ENCODE measurements around the gene CAPZB. TPM values are rescaled to one million over a fixed set of nuclear protein-coding genes. Genes with fewer than 3 reads are reported as not detected.

Gene CAPZB
- total and polyA plus RNA-seq, 2 of the 4 experiments (the other 2 are of a cell fraction) = 216 to 304 TPM

- dilution Hi-C loops (cut with HindIII; ENCODE audit: low sequenced_read_pairs, unreplicated experiment) = no loop called here
- 60% methylated on average over 4 of the region's 6 CpGs; no CpG with 5 or more reads in 1 of the 2 experiments for WGBS, 2 experiments (ENCODE audit: extremely low coverage in 2 of 2, insufficient read length in 1 of 2)
- BruUV-seq (replicated peaks) = no TSS peak
- Histone ChIP-seq H2AK9ac (replicated peaks; ENCODE audit: low read depth, low read length, poor library complexity) (no peak overlapping the region), H3K18ac (ENCODE audit: low read depth, low read length) (no peak overlapping the region), H3K79me1 (ENCODE audit: low read depth in 1 of 2, low read length in 2 of 2) (peaks cover 6 to 94% of the 10 kb centered on the region in 2 experiments; a peak in 3 of 4 replicates), H3K27me3 (ENCODE audit: control insufficient read depth, insufficient read depth, low read length) (no peaks in the 10 kb centered on the region), H3K56ac (ENCODE audit: extremely low read depth, insufficient read depth, low read length) (no peak overlapping the region), H4K5ac (ENCODE audit: low read depth, low read length) (no peak overlapping the region), H3K4ac (ENCODE audit: low read depth, low read length) (no peak overlapping the region), H2BK20ac (ENCODE audit: low read depth, low read length) (no peak overlapping the region), H2AK5ac (ENCODE audit: low read depth, low read length) (no peak overlapping the region), H4K20me1 (ENCODE audit: insufficient read depth, low read length) (peaks cover 100% of the 10 kb centered on the region), H2AFZ (replicated peaks; ENCODE audit: low read length, poor library complexity) (no peak overlapping the region), H3K14ac (replicated peaks; ENCODE audit: low read depth, low read length) (no peak overlapping the region), H3K27ac (ENCODE audit: insufficient read depth, low read length) (no peak overlapping the region), H2BK120ac (ENCODE audit: low read depth, low read length) (no peak overlapping the region), H3K4me1 (ENCODE audit: control insufficient read depth, insufficient read depth, low read length) (peaks cover 45% of the 10 kb centered on the region), H3K4me2 (ENCODE audit: low read depth, low read length) (no peak overlapping the region), H3K4me3 (ENCODE audit: insufficient read depth, low read depth, low read length) (no peak overlapping the region), H3K9me3 (ENCODE audit: control insufficient read depth, insufficient read depth, low read length) (no peaks in the 10 kb centered on the region), H4K91ac (ENCODE audit: insufficient read depth, low read depth, low read length) (no peak overlapping the region), H3K23ac (ENCODE audit: low read depth, low read length) (peak overlapping the region; percentile 5; the same call in 1 of the 2 replicates), H2BK5ac (ENCODE audit: low read depth, low read length, poor library complexity, severe bottlenecking) (no peak overlapping the region), H3K9me1 (ENCODE audit: insufficient read depth, low read length) (peaks cover 61% of the 10 kb centered on the region), H2BK15ac (ENCODE audit: low read depth, low read length) (no peak overlapping the region), H4K8ac (ENCODE audit: low read depth in 2 of 2, low read length in 2 of 2) (no peak overlapping the region), H3K36me3 (ENCODE audit: control insufficient read depth, insufficient read depth, low read length) (peaks cover 23% of the 10 kb centered on the region), H3K9ac (ENCODE audit: low read depth, low read length) (no peak overlapping the region)
- CTCF ChIA-PET = interaction anchor here (0.6 kb wide), 1 partner anchor 8 kb away, joined by 3 read pairs; no protein-coding TSS in a partner anchor
- POLR2A ChIA-PET (ENCODE audit: unreplicated experiment) = interaction anchor here (0.6 kb wide), 1 partner anchor 15 kb away, joined by 11 read pairs; no protein-coding TSS in a partner anchor
- ATAC-seq (ENCODE audit: low read depth) (no peak), DNase-seq (no peak)
- intact Hi-C loops (cut with micrococcal nuclease) = no loop called here
- in situ Hi-C loops (cut with MboI; ENCODE audit: low sequenced_read_pairs) = loop anchor here (10.0 kb wide), 1 partner anchor 165 kb away; the partner anchor contains the start of gene NBL1
- TF ChIP-seq MAZ (IDR thresholded peaks at IDR 0.05; ENCODE audit: borderline replicate concordance, low read depth, low read length) = no peak
- no peak for TF ChIP-seq CTCF (conservative IDR thresholded peaks at IDR 0.05; ENCODE audit: low read depth, low read length)
- no peak for TF ChIP-seq POLR2A (IDR thresholded peaks at IDR 0.05; ENCODE audit: low read depth, low read length)
- no peak for TF ChIP-seq BHLHE40 (IDR thresholded peaks at IDR 0.05; ENCODE audit: low read depth, low read length)
- no peak for TF ChIP-seq NFE2L2 (IDR thresholded peaks at IDR 0.05; ENCODE audit: low read depth, low read length)
- no peak for TF ChIP-seq RAD21 (IDR thresholded peaks at IDR 0.05; ENCODE audit: low read length)
- no peak for TF ChIP-seq MAFK (IDR thresholded peaks at IDR 0.05; ENCODE audit: low read depth, low read length)
- TF ChIP-seq CHD1 (IDR thresholded peaks at IDR 0.05; ENCODE audit: low read depth, low read length) = no peak
- no peak for TF ChIP-seq FOS (IDR thresholded peaks at IDR 0.05; ENCODE audit: low read depth, low read length)
- TF ChIP-seq RCOR1 (IDR thresholded peaks at IDR 0.05; ENCODE audit: insufficient replicate concordance, low read length) = no peak
- no peak for TF ChIP-seq USF2 (IDR thresholded peaks at IDR 0.05; ENCODE audit: low read depth, low read length)
- TF ChIP-seq MXI1 (IDR thresholded peaks at IDR 0.05; ENCODE audit: borderline replicate concordance, low read depth, low read length) = no peak
- TF ChIP-seq SMC3 (IDR thresholded peaks at IDR 0.05; ENCODE audit: low read depth, low read length) = no peak
- no peak for TF ChIP-seq ELK1 (IDR thresholded peaks at IDR 0.05; ENCODE audit: borderline replicate concordance, low read depth, low read length)
- no peak for TF ChIP-seq CEBPB (IDR thresholded peaks at IDR 0.05; ENCODE audit: low read depth, low read length)
Observed at GRCh38 chr1:19479351-19480120, 5.8 kb downstream of the CAPZB start.
